GM23338 (cell line): ENCODE results near the gene MNX1.

Source experiments
- CTCF ChIP-seq, 2 experiments: fragments of 200-600 bp in 1 of 2; sonication (generic) in 1 of 2; conservative IDR thresholded peaks; 2 replicates each; pipeline versions ENCODE4 v1.5.1 to v1.6.1; 2016 to 2017; ENCODE audit warnings: antibody characterized with exemption in 2 of 2, low read depth in 2 of 2, mild to moderate bottlenecking in 2 of 2, moderate library complexity in 1 of 2
- EZH2 ChIP-seq: fragments of 200-600 bp; sonication (generic); IDR thresholded peaks from one replicate; pipeline ENCODE4 v1.8.0; 2017; ENCODE audit warnings: antibody characterized with exemption, mild to moderate bottlenecking, low read depth; ENCODE audit not compliant: unreplicated experiment

GRCh38 chr7:156968183-156968582, 42.3 kb downstream of the MNX1 start:
- TF ChIP-seq EZH2 = no peak
- no peak for TF ChIP-seq CTCF (conservative IDR thresholded peaks at IDR 0.05; ENCODE audit: low read depth in 2 of 2)
